Stimulated activated CD4-positive, alpha-beta T cell treated with anti-CD3 and anti-CD28 coated beads, TNF-alpha, amount 100 ng/mL, for 24 hours (primary cell): ENCODE data around the gene ADAMTSL5.
"Not testable (repeated sequence)": the region's sequence is repeated elsewhere in the genome, so short reads cannot be mapped to it uniquely, and the experiment has no call there.

Experiments used
- DNase-seq, 3 experiments: peaks; one replicate each; pipeline ENCODE4 v3.0.0-alpha.2; 2020; ENCODE audit warnings: low read depth in 3 of 3

Gene ADAMTSL5

DNA sequence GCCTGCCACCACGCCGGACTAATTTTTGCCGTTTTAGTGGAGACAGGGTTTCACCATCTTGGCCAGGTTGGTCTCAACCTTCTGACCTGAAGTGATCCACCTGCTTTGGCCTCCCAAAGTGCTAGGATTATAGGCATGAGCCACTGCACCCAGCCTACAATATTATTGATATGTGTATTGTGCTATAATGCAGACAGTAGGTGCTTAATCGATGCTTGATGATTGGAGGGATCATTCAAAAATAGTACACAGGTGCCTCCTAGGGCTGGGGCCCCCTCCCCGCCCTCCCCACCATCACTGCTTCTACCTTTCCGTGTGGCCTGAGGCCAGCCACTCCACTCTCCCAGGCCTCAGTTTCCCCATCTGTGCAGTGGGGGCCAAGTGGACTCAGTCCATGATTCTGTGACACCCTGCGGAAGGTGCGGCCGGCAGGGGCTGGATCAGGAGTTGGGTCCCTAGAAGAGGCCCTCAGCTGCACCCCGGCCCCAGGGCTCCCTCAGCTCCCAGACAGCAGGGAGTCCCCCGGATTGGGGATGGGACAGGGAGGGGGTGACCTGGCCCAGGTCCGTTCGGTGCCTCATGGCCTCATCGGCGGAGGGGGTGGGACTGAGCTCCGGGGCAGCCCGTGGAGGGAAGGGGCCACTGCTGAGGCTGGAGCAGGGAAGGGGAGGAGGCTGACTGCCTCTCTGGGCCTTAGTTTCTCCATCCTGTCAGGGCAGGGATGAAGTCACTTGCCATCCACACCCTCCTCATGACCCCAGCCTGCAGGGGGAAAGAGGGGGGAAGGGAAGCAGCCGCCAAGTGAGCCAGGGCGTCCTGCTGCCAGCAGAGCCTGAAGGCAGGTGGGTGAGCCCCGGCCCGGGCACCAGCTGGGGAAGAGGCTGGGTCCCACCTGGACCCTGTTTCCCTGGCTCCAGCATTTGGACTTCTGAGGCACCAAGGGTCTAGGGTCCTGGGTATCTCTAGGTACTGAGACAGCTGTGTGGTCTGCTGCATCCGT, 1.2 kb downstream of the ADAMTSL5 start:
- no peak for DNase-seq

DNA sequence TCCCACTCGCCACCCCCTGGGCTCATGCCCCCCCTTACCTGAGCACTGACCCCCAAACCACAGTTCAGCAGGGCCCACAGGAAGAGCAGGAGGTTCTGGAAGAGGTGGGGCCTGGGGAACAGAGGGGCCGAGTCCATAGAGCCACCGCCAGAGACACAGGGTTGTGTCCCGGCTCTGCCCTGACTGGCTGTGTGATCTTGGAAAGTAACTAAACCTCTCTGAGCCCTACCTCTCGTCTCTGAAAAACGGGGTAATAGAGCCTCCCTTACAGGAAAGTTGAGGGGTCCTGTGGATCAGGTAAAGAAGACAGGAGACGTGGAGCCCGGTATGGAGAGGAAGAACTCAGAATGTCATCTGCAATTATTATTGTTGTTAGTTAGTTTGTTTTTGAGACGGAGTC, 2.0 kb downstream of the ADAMTSL5 start:
- DNase-seq: no peak

DNA sequence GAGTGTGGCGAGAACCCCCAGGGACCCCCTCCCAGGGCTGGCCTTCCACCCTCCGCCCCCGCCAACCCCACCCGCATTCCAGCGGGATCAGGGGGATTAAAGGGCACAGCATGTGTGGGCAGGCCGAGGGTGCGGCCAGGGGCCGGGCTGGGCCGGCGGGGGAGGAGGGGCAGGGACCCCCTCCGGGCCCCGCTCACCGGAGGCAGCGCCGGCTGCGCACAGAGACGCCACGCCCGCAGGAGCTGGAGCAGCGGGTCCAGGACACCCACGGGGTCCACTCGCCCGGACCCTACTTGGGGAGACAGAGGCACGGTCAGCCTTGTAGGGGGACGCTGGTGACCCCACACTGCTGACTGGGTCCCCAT, 2.4 kb downstream of the ADAMTSL5 start:
- no peak for DNase-seq

DNA sequence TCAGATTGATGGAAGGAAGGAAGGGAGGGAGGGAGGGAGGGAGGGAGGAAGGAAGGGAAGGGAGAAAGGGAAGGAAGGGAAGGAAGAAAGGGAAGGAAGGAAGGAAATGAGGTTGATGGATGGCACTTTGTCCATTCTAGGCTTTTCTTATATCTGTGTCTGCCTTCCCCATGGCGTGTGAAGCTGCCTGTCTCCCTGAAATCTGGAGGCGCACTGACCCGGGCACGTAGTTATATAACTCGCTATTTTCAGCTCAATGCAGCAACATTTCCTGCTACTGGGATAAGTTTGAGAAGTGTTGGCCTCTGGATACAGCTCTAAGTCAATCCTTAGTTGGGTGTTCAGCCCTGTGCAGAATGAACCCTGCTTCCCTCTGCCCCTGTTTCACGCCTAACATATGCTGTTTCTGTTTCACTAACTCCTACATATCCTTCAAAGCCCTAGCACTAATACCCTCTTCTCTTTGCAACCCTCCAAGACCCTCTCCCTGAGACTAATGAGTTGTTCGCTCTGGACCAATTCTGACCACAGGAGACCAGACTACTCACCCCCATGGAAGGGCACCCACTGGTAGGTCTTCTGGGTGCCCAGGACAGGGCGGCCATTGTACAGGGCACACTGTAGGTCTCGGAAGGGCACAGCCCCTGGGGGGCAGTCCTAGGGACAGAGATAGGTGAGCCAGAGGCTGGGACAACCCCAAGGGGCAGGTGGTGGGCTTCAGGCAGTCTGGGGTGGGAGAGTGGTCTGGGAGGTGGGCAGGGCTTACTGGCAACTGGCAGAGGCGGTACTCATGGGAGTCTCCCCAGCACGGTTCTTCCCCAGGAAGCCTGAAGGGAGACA, 3.0 kb downstream of the ADAMTSL5 start:
- DNase-seq: no peak

DNA sequence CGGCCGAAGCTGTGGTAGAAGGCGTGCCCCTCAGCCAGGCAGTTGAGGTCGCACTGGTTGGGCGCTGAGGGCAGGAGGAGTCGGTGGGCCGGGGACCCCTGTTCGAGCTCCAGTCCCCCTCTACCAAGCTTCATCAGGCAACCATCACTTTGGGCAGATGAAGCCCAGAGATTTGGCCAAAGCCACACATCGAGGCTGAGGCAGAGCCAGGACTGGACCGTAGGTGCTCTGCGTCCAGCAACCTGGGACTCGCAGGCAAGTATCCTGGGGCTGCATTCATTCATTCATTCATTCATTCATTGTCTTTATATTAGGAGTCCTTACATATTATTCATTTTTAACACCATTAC, 4.3 kb downstream of the ADAMTSL5 start:
- no peak for DNase-seq

DNA sequence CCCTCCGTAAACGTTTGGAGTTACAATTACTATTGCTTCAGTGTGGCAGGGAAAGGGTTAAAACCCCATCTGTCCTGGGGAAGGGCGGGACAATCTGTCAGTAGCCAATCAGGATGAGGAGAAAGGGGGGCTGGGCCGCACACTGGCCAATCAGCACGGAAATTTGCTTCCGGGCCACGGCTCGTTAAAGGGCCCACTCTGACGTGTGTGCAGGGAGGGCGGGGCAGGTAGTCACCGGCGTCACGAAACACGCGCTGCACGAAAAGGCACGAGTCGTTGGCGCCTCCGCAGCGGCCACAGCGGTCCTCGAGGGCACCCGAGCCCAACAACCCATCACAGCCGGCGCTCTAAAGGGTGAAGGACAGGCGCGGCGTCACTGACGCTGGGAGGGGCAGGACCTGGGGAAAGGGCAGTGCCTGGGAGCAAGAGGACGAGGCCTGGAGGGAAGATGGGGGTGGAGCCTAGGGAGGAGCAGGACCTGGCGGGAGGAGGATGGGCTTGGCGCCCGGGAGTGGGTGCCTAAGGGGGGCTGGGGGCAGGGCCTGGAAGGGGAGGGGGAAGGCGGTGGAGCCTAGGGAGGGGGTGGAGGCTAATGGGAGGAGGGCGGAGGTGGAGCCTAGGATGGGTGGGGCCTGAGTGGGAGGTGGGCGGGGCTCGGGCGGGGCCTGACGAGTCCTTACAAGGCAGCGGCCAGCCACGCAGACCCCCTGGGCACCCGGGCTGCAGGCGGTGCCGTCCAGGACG, 4.9 kb downstream of the ADAMTSL5 start:
- DNase-seq: peak; percentile 78 to 90 (median 86)

DNA sequence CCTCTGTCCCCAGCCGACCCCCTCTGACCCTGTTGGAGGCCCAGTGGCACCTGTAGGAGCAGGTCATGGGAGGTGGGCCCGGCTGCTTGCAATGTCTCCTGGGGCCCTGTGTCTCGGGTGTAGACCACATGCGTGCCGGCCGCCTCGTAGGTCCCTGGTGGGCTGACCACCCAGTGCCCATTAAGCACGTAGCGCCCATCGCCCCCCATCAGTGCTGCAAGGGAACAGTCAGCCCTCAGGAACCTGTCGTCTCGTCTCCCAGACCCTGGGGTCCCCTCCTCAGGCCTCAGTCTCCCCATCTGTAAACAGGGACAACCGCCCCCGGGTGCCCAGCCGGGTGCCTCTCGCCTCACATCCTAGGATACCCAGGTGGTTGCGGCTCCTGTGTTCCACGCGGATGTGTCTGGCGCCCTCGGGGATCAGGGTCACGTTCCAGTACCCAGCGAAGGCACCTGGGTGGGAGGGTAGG, 5.6 kb downstream of the ADAMTSL5 start:
- DNase-seq: no peak

DNA sequence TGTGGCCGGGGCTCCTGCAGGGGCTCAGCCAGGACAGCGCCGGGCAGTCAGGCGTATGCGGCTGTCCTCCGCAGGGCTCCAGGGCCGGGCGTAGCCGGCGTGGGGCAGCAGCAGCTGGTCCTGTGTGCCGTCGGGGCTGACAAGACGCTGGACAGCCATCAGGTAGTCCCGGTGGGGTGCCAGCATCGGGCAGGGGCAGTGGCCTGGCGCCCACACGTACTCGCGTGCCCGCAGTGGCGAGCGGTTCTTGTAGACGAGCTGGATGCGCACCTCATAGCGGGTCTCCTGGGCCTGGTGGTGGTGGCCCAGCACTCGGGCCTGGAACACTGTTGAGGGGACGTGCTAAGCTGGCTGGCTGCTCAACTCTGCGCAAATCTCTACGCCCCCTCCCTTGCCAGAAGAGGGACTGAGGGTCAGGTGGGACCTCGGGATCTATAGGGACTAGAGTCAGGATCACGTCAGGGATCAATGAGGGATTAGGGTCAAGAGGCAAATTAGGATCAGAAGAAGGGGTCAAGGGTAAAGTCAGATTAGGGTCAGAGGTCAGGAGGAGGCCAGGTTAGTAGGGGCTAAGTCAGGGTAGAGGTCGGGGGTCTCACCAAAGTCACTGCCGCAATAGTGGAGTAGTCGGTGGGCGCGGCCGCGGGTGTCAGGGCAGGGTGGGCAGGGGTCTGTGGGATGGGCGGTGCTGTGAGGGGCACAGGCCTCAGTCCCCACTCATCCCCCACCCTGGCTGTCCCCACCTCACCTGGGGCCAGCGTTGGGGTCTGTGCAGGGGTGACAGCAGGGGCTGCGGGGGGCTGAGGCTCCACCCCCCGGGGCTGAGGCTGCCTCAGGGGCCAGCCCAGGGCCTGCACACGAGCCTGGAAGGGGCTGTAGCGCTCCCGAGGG, 6.6 kb downstream of the ADAMTSL5 start:
- DNase-seq: no peak

DNA sequence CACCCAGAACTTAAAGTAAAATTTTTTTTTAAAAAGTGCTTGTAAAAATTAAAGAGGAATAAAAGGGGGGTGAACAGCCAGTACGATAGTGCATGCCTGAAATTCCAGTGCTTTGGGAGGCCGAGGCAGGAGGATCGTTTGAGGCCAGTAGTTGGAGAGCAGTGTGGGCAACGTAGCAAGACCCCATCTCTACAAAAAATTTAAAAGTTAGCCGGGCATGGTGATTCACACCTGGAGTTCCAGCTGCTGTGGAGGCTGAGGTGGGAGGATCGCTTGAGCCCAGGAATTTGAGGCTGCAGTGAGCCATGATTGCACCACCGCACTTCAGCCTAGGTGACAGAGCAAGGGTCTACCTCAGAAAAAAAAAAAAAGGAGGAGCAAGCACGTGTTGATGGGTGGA, 7.8 kb downstream of the ADAMTSL5 start:
- DNase-seq: no peak

DNA sequence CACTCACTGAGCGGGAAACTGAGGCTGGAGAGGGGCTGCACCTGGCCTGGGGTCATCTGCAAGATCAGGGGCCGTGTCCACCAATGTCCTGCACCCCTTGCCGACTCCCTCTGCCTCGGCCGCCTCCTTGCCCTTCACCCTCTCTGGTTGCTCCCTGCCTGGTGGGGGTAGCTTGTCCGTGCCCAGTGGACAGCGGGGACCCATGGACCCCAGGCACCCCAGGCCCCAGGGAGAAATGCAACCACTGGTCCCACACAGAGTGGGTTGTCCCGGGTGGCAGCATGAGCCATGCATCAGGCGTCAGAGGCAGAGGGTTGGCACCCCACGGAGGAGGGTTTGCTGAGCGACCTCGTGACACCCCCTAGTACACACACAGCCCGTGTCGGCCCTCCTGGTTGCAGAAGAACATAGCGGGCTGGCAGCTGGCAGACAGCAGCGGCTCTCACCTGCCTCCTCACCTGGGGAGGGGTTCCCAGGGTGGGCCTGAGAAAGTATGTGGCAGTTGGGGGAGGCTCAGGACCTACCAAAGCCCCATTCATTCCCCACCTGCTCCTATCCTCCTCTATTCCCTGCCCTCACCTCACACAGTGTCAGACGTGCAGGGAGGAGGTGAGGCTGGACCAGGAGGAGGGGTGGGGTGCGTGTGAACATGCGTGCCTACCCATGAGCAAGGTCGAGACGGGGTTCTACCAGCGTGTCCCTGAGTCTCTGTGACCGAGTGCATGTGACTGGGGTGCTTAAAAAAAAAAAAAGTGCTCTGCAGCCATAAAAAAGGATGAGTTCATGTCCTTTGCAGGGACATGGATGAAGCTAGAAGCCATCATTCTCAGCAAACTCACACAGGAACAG, 8.7 kb downstream of the ADAMTSL5 start:
- no peak for DNase-seq

DNA sequence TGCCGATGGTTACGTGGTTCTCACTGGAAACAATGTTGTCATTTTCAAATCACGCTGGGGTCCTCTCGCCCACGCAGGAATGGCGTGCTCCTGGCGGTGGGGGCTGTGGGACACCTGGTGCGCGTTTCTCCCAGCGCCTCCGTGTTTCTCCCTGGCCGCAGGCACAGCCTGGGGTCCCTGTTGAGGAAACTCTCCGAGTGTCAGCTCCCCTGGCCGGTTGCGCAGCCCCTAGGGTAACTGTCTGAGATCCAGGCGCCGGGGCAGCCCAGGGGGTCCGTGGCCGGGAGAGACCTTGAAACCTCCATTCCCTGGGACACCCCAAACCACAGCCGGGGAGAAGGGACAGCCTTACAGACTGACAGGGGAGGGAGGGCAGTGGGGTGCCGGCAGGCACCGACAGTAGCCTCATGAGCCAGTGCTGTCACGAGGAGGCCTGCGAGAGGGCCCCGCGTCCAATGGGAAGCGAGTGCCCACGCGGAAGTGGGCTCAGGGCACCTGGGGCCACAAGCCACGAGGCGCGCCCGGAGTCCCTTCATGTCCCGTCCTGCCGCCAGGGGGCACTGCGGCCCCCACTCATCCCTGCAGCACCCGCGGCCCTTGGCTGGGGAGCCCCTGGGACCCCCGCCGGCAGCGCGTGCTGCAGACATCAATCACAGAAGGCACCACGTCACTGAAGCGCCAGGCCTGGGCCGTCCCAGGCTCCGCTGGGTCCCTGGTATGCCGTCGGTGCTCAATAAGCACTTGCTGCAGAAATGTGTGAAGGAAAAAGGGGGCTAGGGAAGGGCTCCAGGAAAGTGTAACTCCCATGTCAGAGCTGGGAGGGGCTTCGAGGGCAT, 9.5 kb downstream of the ADAMTSL5 start:
- peak; percentile 42 to 74 (median 44) for DNase-seq

DNA sequence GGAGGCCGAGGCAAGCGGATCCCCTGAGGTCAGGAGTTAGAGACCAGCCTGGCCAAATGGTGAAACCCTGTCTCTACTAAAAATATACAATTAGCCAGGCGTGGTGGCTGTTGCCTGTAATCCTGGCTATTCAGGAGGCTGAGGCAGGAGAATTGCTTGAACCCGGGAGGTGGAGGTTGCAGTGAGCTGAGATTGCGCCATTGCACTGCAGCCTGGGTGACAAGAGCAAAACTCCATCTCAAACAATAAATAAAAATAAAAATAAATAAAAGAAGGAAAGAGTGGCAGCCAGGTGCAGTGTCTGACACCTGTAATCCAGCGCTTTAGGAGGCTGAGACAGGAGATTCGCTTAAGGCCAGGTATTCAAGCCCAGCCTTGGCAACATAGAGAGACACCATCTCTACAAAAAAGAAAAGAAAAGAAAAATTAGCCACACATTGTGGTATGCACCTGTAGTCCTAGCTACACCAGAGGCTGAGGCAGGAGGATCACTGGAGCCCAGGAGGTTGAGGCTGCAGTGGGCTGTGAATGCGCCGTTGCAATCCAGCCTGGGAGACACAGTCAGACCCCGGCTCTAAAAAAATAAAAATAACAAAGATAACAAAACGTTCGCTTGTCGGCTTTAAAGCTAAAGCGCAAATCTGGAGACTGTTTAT, 10.3 kb downstream of the ADAMTSL5 start:
- no peak for DNase-seq

DNA sequence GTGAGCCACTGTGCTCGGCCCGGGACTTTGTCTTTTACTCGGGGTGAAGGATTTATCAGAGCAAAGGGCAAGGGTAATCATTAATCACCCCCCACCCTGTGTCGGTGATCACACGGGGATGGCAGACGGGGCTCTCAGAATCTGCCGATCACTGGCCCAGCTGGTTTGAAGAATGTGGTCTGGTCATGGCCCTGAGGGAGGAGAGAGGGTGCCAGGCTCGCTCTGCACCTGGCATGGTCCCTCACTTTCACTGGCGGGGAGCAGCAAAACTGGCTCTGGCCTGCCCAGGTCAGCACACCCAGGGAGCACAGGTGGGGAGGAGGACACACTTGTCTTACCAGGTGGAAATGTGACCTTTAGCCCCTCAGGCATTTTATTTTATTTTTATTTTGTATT, 11.6 kb downstream of the ADAMTSL5 start:
- DNase-seq: no peak

DNA sequence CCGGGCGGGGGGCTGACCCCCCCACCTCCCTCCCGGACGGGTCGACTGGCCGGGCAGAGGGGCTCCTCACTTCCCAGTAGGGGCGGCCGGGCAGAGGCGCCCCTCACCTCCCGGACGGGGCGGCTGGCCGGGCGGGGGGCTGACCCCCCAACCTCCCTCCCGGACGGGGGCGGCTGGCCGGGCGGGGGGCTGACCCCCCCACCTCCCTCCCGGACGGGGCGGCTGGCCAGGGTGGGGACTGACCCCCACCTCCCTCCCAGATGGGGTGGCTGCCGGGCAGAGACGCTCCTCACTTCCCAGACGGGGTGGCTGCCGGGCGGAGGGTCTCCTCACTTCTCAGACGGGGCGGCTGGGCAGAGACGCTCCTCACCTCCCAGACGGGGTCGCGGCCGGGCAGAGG, 13.6 kb downstream of the ADAMTSL5 start:
- not testable (repeated sequence) for DNase-seq

DNA sequence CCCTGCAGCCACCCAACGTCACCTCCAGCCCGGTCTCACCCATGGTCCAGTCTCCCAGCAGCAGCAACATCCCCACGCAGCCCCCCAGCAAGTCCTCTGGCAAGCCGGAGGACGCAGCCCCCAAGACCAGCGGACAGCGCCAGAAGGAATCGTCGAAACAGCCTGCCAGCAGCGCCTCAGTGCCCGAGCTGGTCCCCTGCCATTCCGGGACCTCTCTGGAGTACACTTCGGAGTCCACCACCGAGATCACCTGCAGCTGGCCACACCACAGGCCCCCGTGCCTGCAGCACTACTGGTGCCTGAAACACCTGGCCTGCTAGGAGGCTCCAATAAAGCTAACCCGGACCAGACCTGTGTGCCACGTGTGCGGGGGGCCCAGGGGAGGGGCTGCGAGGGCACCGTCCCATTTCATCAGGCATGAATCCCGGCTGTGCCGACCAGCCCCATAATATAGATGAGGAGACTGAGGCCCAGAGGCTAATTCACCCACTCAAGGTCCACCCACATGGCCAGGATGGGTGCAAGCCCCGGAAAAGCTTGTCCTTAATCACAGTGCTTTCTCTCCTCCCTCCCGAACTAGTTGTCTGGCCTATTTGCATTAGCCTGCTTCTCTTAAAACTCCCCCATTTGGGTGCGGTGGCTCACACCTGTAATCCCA, 15.1 kb downstream of the ADAMTSL5 start:
- no peak for DNase-seq

DNA sequence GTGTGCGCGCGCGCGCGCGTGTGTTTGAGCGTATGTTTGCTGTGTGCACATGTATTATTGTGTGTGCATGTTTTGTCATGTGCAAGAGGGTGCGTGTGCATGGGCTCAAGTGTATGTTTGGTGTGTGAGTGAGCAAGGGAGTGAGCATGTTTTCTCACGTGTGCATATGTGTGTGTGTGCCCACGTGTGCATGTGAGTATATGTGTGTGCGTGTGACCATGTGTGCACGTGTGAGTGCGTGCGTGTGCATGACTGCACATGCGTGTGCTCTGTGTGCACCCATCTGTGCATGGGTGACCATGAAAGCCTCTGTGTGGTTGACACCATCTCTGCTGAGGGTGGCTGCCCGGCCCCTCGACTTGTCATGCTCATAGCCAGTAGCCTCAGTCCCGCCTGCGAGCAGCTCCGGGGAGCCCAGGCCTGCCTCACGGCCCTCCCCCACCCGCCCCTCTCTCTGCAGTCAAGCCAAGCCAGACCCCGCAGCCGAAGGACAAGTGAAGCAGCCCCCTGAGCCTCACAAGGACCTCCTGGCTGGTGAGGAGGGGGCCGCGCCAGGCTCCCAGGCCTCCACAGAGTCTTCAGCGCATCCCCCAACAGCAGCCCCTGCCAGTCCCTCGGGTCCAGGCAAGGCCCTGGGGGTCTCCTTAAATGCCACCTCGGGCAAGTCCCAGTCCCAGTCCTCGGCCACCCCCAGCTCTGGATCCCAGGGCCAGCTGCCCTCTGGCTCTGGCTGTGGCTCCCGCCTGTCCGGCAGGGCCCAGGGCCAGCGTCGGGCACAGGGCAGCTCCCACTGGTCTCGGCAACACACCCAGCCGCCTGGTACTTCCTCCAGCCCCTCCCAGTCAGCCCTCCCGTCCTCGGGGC, 15.9 kb downstream of the ADAMTSL5 start:
- no peak for DNase-seq
